Measurements from ENCODE around the gene DCAF11. TPM values are rescaled to one million over a fixed set of nuclear protein-coding genes. Genes with fewer than 3 reads are reported as not detected.

DCAF11 gene
- total RNA-seq, 1 donor from 2014 or later, result 65.0 TPM

DNA sequence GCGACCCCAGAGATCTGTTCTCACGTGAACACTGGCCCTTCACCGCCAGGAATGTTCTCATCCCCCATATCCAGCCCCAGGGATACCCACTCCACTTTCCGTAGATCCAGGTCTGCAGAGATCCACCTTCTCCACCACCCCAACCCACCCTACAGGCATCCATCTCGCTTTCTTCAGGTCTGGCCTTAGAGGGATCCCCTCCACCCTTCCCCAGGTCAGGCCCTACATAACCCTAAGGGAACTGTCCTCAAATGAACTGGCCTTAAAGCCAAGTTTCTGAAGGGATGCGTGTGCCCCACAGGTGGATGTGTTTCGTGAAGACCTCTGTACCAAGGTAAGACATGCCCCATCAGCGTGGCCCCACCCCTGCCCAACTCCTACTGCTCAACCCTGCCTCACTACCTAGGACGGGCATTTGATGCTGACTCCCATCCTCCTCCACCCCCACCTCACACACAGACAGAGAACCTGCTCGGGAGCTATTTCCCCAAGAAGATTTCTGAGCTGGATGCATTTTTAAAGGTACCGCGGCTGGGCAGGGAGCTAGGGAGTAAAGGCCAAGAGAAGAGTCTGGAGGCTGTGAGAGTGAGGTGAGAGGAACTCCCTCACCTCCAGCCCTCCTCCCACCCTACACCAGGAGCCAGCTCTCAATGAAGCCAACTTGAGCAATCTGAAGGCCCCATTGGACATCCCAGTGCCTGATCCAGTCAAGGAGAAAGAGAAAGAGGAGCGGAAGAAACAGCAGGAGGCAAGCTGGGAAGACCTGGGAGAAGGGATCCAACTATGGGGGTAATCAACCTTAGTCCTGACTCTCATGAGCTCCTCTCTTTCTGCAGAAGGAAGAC lies 22.3 kb downstream of the DCAF11 start:
- Mint-ChIP-seq H3K27me3 (no peaks in the 10 kb centered on the region), H3K4me1 (ENCODE audit: unreplicated experiment) (peaks cover 31% of the 10 kb centered on the region), H3K4me3 (peak overlapping the region; percentile 89), H3K36me3 (peaks cover 20% of the 10 kb centered on the region), H3K9me3 (no peaks in the 10 kb centered on the region), H3K27ac (peak overlapping the region; percentile 77)
- DNase-seq (ENCODE audit: extremely low spot score, unreplicated experiment), result no peak
- TF ChIP-seq, protein P1, sequence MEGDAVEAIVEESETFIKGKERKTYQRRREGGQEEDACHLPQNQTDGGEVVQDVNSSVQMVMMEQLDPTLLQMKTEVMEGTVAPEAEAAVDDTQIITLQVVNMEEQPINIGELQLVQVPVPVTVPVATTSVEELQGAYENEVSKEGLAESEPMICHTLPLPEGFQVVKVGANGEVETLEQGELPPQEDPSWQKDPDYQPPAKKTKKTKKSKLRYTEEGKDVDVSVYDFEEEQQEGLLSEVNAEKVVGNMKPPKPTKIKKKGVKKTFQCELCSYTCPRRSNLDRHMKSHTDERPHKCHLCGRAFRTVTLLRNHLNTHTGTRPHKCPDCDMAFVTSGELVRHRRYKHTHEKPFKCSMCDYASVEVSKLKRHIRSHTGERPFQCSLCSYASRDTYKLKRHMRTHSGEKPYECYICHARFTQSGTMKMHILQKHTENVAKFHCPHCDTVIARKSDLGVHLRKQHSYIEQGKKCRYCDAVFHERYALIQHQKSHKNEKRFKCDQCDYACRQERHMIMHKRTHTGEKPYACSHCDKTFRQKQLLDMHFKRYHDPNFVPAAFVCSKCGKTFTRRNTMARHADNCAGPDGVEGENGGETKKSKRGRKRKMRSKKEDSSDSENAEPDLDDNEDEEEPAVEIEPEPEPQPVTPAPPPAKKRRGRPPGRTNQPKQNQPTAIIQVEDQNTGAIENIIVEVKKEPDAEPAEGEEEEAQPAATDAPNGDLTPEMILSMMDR (conservative IDR thresholded peaks at IDR 0.05), result no peak

DNA sequence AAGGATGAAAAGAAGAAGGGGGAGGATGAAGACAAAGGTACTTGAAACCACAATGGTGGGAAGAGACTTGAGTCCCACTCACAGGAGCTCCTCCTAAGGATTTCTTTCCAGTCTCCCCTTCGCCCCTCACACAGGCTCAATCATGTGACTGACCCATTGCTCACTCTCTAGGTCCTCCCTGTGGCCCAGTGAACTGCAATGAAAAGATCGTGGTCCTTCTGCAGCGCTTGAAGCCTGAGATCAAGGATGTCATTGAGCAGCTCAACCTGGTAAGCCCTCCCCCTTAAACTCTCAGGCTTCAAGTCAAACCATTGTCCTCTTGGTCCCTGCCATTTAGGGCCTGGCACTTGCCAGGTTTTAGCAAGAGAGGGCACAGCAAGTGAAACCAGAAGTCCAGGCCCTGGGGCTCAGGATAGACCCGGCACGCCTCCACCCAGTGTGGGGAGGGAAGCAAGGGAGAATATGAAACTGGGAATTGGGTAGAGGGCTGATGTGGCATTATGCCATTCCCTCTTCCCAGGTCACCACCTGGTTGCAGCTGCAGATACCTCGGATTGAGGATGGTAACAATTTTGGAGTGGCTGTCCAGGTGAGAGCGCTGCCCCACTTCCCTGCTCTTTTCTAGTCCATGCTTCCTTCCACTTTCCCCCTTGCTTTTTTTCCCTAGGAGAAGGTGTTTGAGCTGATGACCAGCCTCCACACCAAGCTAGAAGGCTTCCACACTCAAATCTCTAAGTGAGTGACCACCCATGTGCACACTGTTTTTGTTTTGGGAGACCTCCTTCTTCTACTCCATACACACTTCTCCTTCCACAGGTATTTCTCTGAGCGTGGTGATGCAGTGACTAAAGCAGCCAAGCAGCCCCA lies 23.2 kb downstream of the DCAF11 start:
- TF ChIP-seq, protein P1 (conservative IDR thresholded peaks at IDR 0.05), result no peak
- Mint-ChIP-seq H3K27me3 (no peaks in the 10 kb centered on the region), H3K4me3 (peak overlapping the region; percentile 89), H3K27ac (no peak overlapping the region), H3K36me3 (peaks cover 20% of the 10 kb centered on the region), H3K9me3 (no peaks in the 10 kb centered on the region), H3K4me1 (ENCODE audit: unreplicated experiment) (peaks cover 34% of the 10 kb centered on the region)
- no peak for DNase-seq (ENCODE audit: extremely low spot score, unreplicated experiment)

DNA sequence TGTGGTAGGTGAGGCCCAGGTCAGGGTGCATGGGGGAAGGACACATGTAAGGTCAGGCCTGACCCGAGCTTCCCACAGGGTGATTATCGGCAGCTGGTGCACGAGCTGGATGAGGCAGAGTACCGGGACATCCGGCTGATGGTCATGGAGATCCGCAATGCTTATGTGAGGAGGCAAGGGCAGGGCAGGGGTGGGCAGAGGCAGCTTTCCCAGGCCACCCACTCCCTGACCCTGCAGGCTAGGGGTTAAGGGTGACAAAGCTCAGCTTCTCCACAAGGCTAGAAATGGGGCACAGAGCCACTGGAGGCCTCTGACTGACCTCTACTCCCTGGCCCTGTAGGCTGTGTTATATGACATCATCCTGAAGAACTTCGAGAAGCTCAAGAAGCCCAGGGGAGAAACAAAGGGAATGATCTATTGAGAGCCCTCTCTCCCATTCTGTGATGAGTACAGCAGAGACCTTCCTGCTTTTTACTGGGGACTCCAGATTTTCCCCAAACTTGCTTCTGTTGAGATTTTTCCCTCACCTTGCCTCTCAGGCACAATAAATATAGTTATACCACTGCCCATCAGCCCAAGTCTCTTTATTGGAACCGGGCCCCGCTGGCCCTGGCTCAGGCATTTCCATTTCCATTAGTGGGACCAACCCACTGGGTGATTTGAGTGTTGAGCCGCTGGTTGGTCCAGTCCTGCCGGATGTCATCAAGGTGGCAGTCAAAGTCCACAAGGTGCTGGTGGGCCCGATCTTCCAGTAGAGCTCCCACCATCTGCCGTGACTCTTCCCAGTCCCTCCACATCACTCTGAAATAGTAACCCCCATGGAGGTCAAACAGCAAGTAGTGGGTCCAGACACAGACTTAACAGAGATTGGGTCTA lies 24.1 kb downstream of the DCAF11 start:
- DNase-seq (ENCODE audit: extremely low spot score, unreplicated experiment), result no peak
- H3K27me3 Mint-ChIP-seq, result no peaks in the 10 kb centered on the region
- H3K4me3 Mint-ChIP-seq, result peak overlapping the region; percentile 89
- H3K36me3 Mint-ChIP-seq, result peaks cover 20% of the 10 kb centered on the region
- peaks cover 41% of the 10 kb centered on the region for H3K4me1 Mint-ChIP-seq (ENCODE audit: unreplicated experiment)
- TF ChIP-seq, protein P1 (conservative IDR thresholded peaks at IDR 0.05), result no peak
- no peaks in the 10 kb centered on the region for H3K9me3 Mint-ChIP-seq
- H3K27ac Mint-ChIP-seq, result no peak overlapping the region

DNA sequence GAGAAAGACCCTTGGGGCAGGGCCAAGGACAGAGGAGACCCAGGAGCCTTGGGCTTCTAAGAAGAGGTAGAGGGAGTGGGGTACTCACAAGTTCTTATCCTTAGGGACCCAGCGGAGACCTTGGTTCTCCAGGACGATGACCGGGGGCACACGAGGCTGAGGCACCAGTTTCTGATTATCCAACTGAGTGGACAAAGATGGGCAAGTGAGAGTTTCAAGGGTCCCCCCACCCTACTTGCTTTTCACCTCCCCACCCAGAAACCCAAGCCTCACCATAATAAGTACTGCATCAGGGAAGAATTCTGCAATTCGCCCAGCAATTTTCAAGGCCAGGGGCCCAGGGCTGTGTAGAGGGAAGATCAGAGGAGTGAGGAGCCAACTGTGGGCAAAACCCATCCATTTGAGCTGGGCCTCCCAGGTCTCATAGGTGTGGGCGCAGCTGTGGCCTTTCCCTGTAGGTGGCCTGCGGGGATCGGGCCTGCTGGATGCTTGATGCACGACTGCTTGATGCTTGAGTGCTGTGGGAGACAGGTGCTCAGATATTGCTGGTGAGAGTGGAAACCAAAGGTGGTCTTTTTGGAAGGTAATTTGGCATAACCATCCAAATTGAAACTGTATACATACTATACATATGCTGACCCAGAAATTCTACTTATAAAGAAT lies 24.8 kb downstream of the DCAF11 start:
- H3K9me3 Mint-ChIP-seq, result no peaks in the 10 kb centered on the region
- no peak for DNase-seq (ENCODE audit: extremely low spot score, unreplicated experiment)
- H3K36me3 Mint-ChIP-seq, result peaks cover 20% of the 10 kb centered on the region
- H3K4me3 Mint-ChIP-seq, result peak overlapping the region; percentile 89
- no peaks in the 10 kb centered on the region for H3K27me3 Mint-ChIP-seq
- TF ChIP-seq, protein P1 (conservative IDR thresholded peaks at IDR 0.05), result no peak
- no peak overlapping the region for H3K27ac Mint-ChIP-seq
- peaks cover 41% of the 10 kb centered on the region for H3K4me1 Mint-ChIP-seq (ENCODE audit: unreplicated experiment)
